ENCODE measurements around the gene NR2E1. TPM values are rescaled to one million over a fixed set of nuclear protein-coding genes. Genes with fewer than 3 reads are reported as not detected.

NR2E1 gene
- total and polyA plus RNA-seq, 8 donors = not detected

DNA sequence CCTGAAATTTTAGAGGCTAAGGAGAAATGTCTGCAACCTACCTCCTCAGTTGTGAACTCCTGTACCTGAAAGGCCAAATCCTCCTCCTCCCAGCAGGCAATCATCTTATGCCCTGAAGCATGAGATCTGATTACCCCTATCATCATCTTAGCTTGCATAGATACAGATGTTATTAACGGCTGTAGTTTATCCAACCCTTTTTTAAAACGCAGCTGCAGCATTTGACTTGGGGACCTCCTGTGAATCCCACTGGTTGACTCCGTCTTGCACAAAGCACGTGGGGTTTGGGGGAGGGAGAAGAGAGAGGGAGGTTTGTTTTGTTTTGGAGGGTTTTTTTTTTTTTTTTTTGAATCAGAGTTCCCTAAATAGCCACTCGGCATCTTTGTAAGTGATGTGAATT, 5.8 kb upstream of the NR2E1 start:
- DNase-seq = no peak
- no peak for TF ChIP-seq EP300 (IDR thresholded peaks at IDR 0.05)
- TF ChIP-seq POLR2AphosphoS5 (IDR thresholded peaks at IDR 0.05) = no peak
- TF ChIP-seq POLR2A (IDR thresholded peaks at IDR 0.05) = no peak
- TF ChIP-seq, protein P1, sequence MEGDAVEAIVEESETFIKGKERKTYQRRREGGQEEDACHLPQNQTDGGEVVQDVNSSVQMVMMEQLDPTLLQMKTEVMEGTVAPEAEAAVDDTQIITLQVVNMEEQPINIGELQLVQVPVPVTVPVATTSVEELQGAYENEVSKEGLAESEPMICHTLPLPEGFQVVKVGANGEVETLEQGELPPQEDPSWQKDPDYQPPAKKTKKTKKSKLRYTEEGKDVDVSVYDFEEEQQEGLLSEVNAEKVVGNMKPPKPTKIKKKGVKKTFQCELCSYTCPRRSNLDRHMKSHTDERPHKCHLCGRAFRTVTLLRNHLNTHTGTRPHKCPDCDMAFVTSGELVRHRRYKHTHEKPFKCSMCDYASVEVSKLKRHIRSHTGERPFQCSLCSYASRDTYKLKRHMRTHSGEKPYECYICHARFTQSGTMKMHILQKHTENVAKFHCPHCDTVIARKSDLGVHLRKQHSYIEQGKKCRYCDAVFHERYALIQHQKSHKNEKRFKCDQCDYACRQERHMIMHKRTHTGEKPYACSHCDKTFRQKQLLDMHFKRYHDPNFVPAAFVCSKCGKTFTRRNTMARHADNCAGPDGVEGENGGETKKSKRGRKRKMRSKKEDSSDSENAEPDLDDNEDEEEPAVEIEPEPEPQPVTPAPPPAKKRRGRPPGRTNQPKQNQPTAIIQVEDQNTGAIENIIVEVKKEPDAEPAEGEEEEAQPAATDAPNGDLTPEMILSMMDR (IDR thresholded peaks at IDR 0.05) = no peak
- Histone ChIP-seq H3K4me3 (no peak overlapping the region), H3K9me3 (peaks cover 0 to under 1% (median 0%) of the 10 kb centered on the region in 4 donors), H3K27ac (no peak overlapping the region), H3K4me1 (peaks cover 20 to 35% (median 28%) of the 10 kb centered on the region in 4 donors), H3K36me3 (no peaks in the 10 kb centered on the region), H3K27me3 (peaks cover 29 to 100% (median 94%) of the 10 kb centered on the region in 3 donors)
- intact Hi-C loops (cut with DNase I; ENCODE audit: low total_unique reads) = no loop called here
- 13 to 28% (median 22%) methylated on average over 5 of the region's 5 CpGs for WGBS, 5 donors

DNA sequence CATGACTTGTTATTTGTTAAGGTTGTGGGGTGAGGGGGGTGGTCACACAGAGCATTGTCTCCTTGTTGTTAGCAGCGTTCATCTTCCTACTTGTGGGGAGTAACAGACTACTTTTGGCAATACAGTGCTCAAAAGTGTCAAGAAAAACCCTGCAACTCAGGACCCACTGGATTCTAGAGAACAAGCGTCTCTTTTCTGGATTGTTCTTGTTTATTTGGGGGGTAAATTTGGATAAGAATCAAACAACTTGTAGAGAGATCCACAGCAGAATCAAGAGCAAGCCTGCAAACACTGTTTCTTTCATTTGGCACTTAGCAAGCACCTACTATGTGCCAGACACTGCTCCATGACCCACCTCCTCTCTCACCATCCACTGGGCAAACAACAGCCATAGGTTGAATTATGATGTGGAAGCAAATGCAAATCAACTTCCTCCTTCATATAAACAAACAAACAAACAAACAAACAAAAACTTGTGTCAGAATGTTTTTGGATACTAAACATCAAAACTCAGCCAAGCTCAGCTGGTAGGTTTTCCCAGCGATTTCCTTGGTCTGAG, 4.0 kb upstream of the NR2E1 start:
- no peak for DNase-seq
- Histone ChIP-seq H3K9me3 (peaks cover 0 to 8% (median 0%) of the 10 kb centered on the region in 4 donors), H3K4me3 (no peak overlapping the region), H3K4me1 (peaks cover 32 to 52% (median 44%) of the 10 kb centered on the region in 4 donors), H3K27me3 (peaks cover 45 to 100% (median 96%) of the 10 kb centered on the region in 3 donors), H3K36me3 (no peaks in the 10 kb centered on the region), H3K27ac (no peak overlapping the region)
- WGBS, 5 donors = 6 to 15% (median 7%) methylated on average over 3 of the region's 3 CpGs
- intact Hi-C loops (cut with DNase I; ENCODE audit: low total_unique reads) = no loop called here
- no peak for TF ChIP-seq POLR2AphosphoS5 (IDR thresholded peaks at IDR 0.05)
- TF ChIP-seq, protein P1 (IDR thresholded peaks at IDR 0.05) = no peak
- TF ChIP-seq POLR2A (IDR thresholded peaks at IDR 0.05) = no peak
- TF ChIP-seq EP300 (IDR thresholded peaks at IDR 0.05) = no peak

- 2 to 7% (median 4%) methylated on average over 6 of the region's 6 CpGs for WGBS, 5 donors
- intact Hi-C loops (cut with DNase I; ENCODE audit: low total_unique reads) = no loop called here
- no peak for DNase-seq
- no peaks in the 10 kb centered on the region for H3K36me3 ChIP-seq
- H3K9me3 ChIP-seq = peaks cover 0 to 8% (median 0%) of the 10 kb centered on the region in 4 donors
- H3K27me3 ChIP-seq = peaks cover 49 to 100% (median 96%) of the 10 kb centered on the region in 3 donors
- H3K27ac ChIP-seq = no peak overlapping the region
- H3K4me3 ChIP-seq = no peak overlapping the region
- H3K4me1 ChIP-seq = peaks cover 31 to 52% (median 43%) of the 10 kb centered on the region in 4 donors
- no peak for TF ChIP-seq POLR2A (IDR thresholded peaks at IDR 0.05)
- TF ChIP-seq POLR2AphosphoS5 (IDR thresholded peaks at IDR 0.05) = no peak
- TF ChIP-seq, protein P1 (IDR thresholded peaks at IDR 0.05) = no peak
- TF ChIP-seq EP300 (IDR thresholded peaks at IDR 0.05) = no peak
These were observed 2.6 kb upstream of the NR2E1 start for GRCh38 chr6:108163267-108163643.

GRCh38 chr6:108163644-108164542, 1.9 kb upstream of the NR2E1 start:
- intact Hi-C loops (cut with DNase I; ENCODE audit: low total_unique reads) = no loop called here
- Histone ChIP-seq H3K9me3 (peaks cover 0 to 8% (median 0%) of the 10 kb centered on the region in 4 donors), H3K4me3 (no peak overlapping the region), H3K36me3 (no peaks in the 10 kb centered on the region), H3K27ac (no peak overlapping the region), H3K27me3 (peaks cover 54 to 100% (median 96%) of the 10 kb centered on the region in 3 donors), H3K4me1 (peaks cover 37 to 58% (median 49%) of the 10 kb centered on the region in 4 donors)
- whole genome bisulfite sequencing, 5 donors = 5 to 12% (median 9%) methylated on average over 31 to 41 of the region's 41 CpGs
- DNase-seq = no peak
- TF ChIP-seq EP300 (IDR thresholded peaks at IDR 0.05) = no peak
- TF ChIP-seq POLR2AphosphoS5 (IDR thresholded peaks at IDR 0.05) = no peak
- TF ChIP-seq, protein P1 (IDR thresholded peaks at IDR 0.05) = no peak
- no peak for TF ChIP-seq POLR2A (IDR thresholded peaks at IDR 0.05)

Measured in stomach (tissue), 9 donors.